PC-9 (cell line): ENCODE data around the gene C11orf58.

Source experiments
- CTCF ChIP-seq: fragments of 200-600 bp; sonication (generic); conservative IDR thresholded peaks from 2 replicates; pipeline ENCODE4 v1.6.1; 2017; ENCODE audit warnings: mixed run types, antibody characterized with exemption, mild to moderate bottlenecking, moderate library complexity
- EZH2 ChIP-seq: fragments of 200-600 bp; sonication (generic); IDR thresholded peaks from 2 replicates; pipeline ENCODE4 v1.8.0; 2017; ENCODE audit warnings: antibody characterized with exemption, low read depth

GRCh38 chr11:16770016-16770415, 31.6 kb downstream of the C11orf58 start:
- TF ChIP-seq CTCF = no peak
- TF ChIP-seq EZH2 = no peak
